Gastroesophageal sphincter (tissue), 4 donors: ENCODE measurements around the gene SYTL3. TPM values are rescaled to one million over a fixed set of nuclear protein-coding genes. Genes with fewer than 3 reads are reported as not detected.
A peak's percentile ranks its signal among the peaks of the same experiment; 100 is the strongest.
"Not testable (repeated sequence)": the region's sequence is repeated elsewhere in the genome, so short reads cannot be mapped to it uniquely, and the experiment has no call there.

Experiments used
- ATAC-seq: fragments of 150-250 bp; one replicate; pipeline ENCODE4 v1.9.1; 2016; ENCODE audit warnings: mild to moderate bottlenecking, moderate library complexity
- H3K27ac ChIP-seq, 4 donors: fragments of 200-600 bp; sonication (generic) in 3 of 4; 1 replicate in 3 of 4; 2 replicates in 1 of 4; pipeline ENCODE4 v1.5.1; 2016 to 2019
- H3K27me3 ChIP-seq: fragments of 200-600 bp; sonication (generic); one replicate; pipeline ENCODE4 v1.5.1; 2019
- H3K36me3 ChIP-seq, 2 donors: fragments of 200-600 bp; sonication (generic); one replicate each; pipeline ENCODE4 v1.5.1; 2019; ENCODE audit warnings: control low read depth in 1 of 2
- H3K4me1 ChIP-seq, 3 donors: fragments of 200-600 bp; sonication (generic); 1 replicate in 2 of 3; 2 replicates in 1 of 3; pipeline ENCODE4 v1.5.1; 2016 to 2019; ENCODE audit warnings: control low read depth in 2 of 3
- H3K4me3 ChIP-seq, 2 donors: fragments of 200-600 bp; sonication (generic); one replicate each; pipeline ENCODE4 v1.5.1; 2019; ENCODE audit warnings: mild to moderate bottlenecking in 1 of 2, moderate library complexity in 1 of 2
- H3K9me3 ChIP-seq, 3 donors: fragments of 200-600 bp; sonication (generic); one replicate each; pipeline ENCODE4 v1.5.1; 2017 to 2019; ENCODE audit warnings: control low read depth in 2 of 3
- CTCF ChIP-seq, 4 experiments: fragments of 200-600 bp in 2 of 4; fragments of 450-650 bp in 2 of 4; sonication (generic) in 1 of 4; IDR thresholded peaks; one replicate each; pipeline ENCODE4 v1.5.1; 2017 to 2019; ENCODE audit warnings: antibody characterized with exemption in 4 of 4, mild to moderate bottlenecking in 2 of 4, moderate library complexity in 2 of 4
- EP300 ChIP-seq: sonication (generic); formaldehyde crosslinking; IDR thresholded peaks from one replicate; pipeline ENCODE4 v1.6.1; 2017; ENCODE audit warnings: antibody characterized with exemption, mild to moderate bottlenecking
- POLR2A ChIP-seq, 2 donors: fragments of 450-650 bp; IDR thresholded peaks; one replicate each; pipeline ENCODE4 v1.6.1; 2017; ENCODE audit warnings: antibody characterized with exemption in 2 of 2, mild to moderate bottlenecking in 2 of 2, moderate library complexity in 1 of 2
- POLR2AphosphoS5 ChIP-seq: sonication (generic); formaldehyde crosslinking; IDR thresholded peaks from one replicate; pipeline ENCODE4 v1.6.1; 2017; ENCODE audit warnings: antibody characterized with exemption
- WGBS, 2 donors: methylation state at CpG; one replicate each; pipeline ENCODE4 v1.1.5; 2018; ENCODE audit warnings: low coverage in 1 of 2; 5-methylcytosine and 5-hydroxymethylcytosine counted together
- total RNA-seq, 4 donors: library from RNA; depleted of rRNA; stranded (reverse); fragments of >200 nt; gene quantifications; one replicate each; pipeline ENCODE4 v1.1.0, GENCODE V29; 2016

The SYTL3 gene
- total RNA-seq, 4 donors from 2014 or later: 1.9 to 5.9 (median 4.5) TPM

DNA sequence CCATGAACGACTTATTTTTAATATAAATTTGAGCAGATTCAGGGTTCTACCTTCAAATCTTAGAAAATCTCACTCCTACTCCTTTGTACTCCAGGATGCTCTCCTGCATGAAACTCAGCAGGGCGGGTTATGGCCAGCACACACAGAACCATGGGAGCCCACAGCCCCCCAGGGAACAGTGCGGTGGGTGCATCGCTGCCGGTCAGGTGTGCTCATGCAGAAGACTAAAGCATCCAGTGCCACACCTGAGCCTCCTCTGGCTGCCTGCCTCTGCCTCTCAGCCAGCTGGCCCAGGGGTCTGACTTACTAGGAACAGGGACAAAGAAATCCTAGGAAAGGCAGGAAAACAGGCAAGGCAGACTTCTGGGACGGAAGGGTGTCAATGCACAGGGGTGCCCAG is 137.5 kb downstream of the SYTL3 start:
- ATAC-seq: no peak
- Histone ChIP-seq H3K27me3 (no peaks in the 10 kb centered on the region), H3K4me3 (no peak overlapping the region), H3K36me3 (peaks cover 11 to 72% of the 10 kb centered on the region in 2 donors), H3K27ac (no peak overlapping the region), H3K9me3 (no peaks in the 10 kb centered on the region), H3K4me1 (peaks cover 0 to 23% (median 0%) of the 10 kb centered on the region in 3 donors)
- no peak for TF ChIP-seq POLR2A (IDR thresholded peaks at IDR 0.05)
- TF ChIP-seq EP300: no peak
- TF ChIP-seq POLR2AphosphoS5: no peak
- TF ChIP-seq CTCF (IDR thresholded peaks at IDR 0.05): no peak
- 72 to 87% methylated on average over 2 to 5 of the region's 6 CpGs for WGBS, 2 donors

DNA sequence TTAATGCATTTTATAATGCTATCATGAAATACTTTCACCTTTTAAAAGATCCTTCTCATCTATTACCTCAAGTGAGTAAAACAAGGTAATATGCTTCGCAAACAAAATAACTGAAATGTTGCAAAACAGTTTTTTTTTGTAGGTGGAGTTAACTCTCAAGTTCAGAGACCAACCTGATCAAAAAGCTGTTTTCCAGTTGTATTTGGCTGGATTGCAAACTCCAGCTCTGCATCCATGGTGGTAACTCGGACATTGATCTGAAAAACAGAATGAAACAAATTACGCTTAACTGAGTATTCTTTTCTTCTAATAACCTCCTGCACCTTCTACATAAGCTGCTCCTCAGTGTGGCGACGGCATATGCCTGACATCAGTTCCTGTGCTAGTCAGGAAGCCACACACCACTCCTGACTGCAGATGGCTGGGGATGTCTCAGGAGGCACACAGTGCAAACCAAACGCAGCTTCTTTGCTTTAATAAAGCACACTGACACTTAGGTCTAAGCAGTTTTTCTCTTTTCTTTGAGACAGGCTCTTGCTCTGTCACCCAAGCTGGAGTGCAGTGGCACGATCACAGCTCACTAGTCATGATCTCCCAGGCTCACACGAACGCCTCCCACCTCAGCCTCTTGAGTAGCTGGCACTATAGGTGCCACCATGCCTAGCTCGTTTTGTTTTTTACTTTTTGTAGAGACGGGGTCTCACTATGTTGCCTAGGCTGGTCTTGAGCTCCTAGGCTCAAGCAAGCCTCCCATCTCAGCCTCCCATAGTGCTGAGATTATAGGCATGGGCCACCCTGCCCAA is 139.5 kb downstream of the SYTL3 start:
- peaks cover 9 to 53% of the 10 kb centered on the region in 2 donors for H3K36me3 ChIP-seq
- H3K9me3 ChIP-seq: no peaks in the 10 kb centered on the region
- H3K4me1 ChIP-seq: peaks cover 0 to 39% (median 0%) of the 10 kb centered on the region in 3 donors
- ATAC-seq: no peak
- H3K27me3 ChIP-seq: no peaks in the 10 kb centered on the region
- no peak overlapping the region for H3K4me3 ChIP-seq
- H3K27ac ChIP-seq: no peak overlapping the region
- TF ChIP-seq POLR2AphosphoS5 (no peak), CTCF (IDR thresholded peaks at IDR 0.05) (no peak), POLR2A (IDR thresholded peaks at IDR 0.05) (no peak), EP300 (no peak)
- WGBS, 2 donors: 67 to 83% methylated on average over 3 to 11 of the region's 11 CpGs

DNA sequence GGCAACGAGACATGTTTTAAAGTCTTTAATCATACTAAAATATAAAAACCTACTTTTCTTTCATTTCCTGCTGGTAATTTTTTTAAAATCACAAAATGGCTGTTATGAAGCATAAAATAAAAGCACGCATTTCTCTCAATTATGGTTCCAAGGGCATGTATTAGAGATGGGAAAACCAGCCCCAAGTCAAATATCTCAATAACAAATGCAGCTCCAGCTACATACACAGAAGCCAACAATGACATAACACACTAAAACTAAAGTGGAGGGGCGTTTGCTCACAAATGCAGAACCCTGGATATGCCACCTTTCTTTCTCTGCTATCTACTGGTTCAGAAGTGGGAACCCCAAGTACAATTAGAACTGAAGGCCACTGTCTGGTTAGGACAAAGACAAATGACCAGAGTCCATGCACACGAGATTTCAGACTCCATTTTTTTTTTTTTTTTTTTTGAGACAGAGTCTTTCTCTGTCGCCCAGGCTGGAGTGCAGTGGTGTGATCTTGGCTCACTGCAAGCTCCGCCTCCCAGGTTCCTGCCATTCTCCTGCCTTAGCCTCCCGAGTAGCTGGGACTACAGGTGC is 141.5 kb downstream of the SYTL3 start:
- Histone ChIP-seq H3K9me3 (no peaks in the 10 kb centered on the region), H3K36me3 (peaks cover 3 to 32% of the 10 kb centered on the region in 2 donors), H3K4me3 (no peak overlapping the region), H3K4me1 (peaks cover 0 to 49% (median 2%) of the 10 kb centered on the region in 3 donors), H3K27ac (no peak overlapping the region), H3K27me3 (no peaks in the 10 kb centered on the region)
- no peak for ATAC-seq
- TF ChIP-seq EP300 (no peak), POLR2A (IDR thresholded peaks at IDR 0.05) (no peak), CTCF (IDR thresholded peaks at IDR 0.05) (no peak), POLR2AphosphoS5 (no peak)
- WGBS, 2 donors: 52 to 54% methylated on average over 4 of the region's 7 CpGs

- not testable (repeated sequence) for H3K27ac ChIP-seq, ATAC-seq, H3K4me3 ChIP-seq, H3K27me3 ChIP-seq, H3K9me3 ChIP-seq
- peaks cover 3 to 21% of the 10 kb centered on the region in 2 donors for H3K36me3 ChIP-seq
- peaks cover 0 to 61% (median 7%) of the 10 kb centered on the region in 3 donors for H3K4me1 ChIP-seq
- WGBS, 2 donors: 71 to 90% methylated on average over 2 to 5 of the region's 10 CpGs
These were observed 142.7 kb downstream of the SYTL3 start for GRCh38 chr6:158792505-158792904.

DNA sequence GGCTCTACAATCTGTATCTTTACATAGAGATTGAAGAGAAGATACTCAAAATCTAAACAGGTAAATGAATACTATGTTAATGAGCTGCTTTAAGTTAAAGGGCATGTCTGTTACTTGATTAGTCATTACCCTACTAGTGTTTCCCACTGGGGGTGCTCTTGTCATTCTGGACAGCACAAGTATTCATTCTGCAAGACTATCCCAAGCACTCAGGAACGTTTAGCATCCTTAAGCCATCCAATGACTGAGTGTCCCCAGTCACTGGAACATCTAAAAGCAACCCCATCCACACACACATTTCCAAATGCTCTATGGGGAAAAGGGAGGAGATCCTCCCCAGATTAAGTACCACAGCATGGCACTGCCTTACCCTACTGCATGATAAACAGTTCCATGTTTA is 143.6 kb downstream of the SYTL3 start:
- H3K4me3 ChIP-seq: no peak overlapping the region
- no peak for TF ChIP-seq POLR2A (IDR thresholded peaks at IDR 0.05)
- TF ChIP-seq CTCF (IDR thresholded peaks at IDR 0.05): peak; percentile 19 to 42 (median 28)
- no peak for TF ChIP-seq EP300
- TF ChIP-seq POLR2AphosphoS5: no peak
- peaks cover 0 to 12% of the 10 kb centered on the region in 2 donors for H3K36me3 ChIP-seq
- no peak for ATAC-seq
- H3K9me3 ChIP-seq: no peaks in the 10 kb centered on the region
- H3K27ac ChIP-seq: no peak overlapping the region
- peaks cover 3 to 70% (median 16%) of the 10 kb centered on the region in 3 donors for H3K4me1 ChIP-seq
- no peaks in the 10 kb centered on the region for H3K27me3 ChIP-seq
- WGBS, 2 donors: 0 to 50% methylated on average over 1 of the region's 1 CpG
